Thyroid gland (tissue), 4 donors: ENCODE results near the gene SLC22A14.

ENCODE experiments used
- CTCF ChIP-seq, 6 experiments: fragments of 200-600 bp in 3 of 6; fragments of 450-650 bp in 3 of 6; sonication (generic) in 3 of 6; IDR thresholded peaks; one replicate each; pipeline ENCODE4 v1.5.1; 2016 to 2019; ENCODE audit warnings: antibody characterized with exemption in 6 of 6, mild to moderate bottlenecking in 2 of 6, inconsistent platforms in 1 of 6, moderate library complexity in 1 of 6
- POLR2A ChIP-seq, 2 donors: fragments of 450-650 bp; IDR thresholded peaks; one replicate each; pipeline ENCODE4 v1.6.1; 2017; ENCODE audit warnings: antibody characterized with exemption in 2 of 2, mild to moderate bottlenecking in 2 of 2, moderate library complexity in 1 of 2

GRCh38 chr3:38360345-38360744 lies 78.3 kb downstream of the SLC22A14 start:
- TF ChIP-seq POLR2A (IDR thresholded peaks at IDR 0.05) (no peak), CTCF (IDR thresholded peaks at IDR 0.05) (no peak)
